HG03460 (cell line): ENCODE measurements around the gene PTPRR.

Experiments
- ATAC-seq: cut with Tn5 transposase; IDR thresholded peaks from one replicate; pipeline ENCODE4 v1.9.1; 2021; ENCODE audit not compliant: unreplicated experiment

PTPRR gene

GRCh38 chr12:70706611-70707010 is 213.9 kb downstream of the PTPRR start:
- ATAC-seq: no peak

DNA sequence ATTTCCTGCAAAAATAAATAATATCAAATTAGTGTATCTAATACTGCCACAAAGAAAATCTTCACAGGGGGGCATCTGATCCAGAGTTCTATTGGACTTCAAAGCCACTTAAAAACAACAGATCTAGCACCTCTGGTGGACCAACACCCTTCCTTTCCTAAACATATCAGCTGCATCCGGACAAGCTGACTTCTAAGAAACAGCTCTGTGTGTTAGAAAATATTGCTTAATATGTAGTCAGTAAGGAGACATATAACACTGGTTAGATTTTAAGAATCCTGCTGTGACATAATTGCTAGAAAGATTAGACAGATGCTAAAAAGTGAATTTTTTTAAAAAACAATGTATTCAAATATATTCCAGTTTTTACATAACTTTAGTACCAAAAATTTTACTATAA is 222.2 kb downstream of the PTPRR start:
- ATAC-seq: no peak

- no peak for ATAC-seq
Measured at GRCh38 chr12:70695361-70696023, 225.0 kb downstream of the PTPRR start.

DNA sequence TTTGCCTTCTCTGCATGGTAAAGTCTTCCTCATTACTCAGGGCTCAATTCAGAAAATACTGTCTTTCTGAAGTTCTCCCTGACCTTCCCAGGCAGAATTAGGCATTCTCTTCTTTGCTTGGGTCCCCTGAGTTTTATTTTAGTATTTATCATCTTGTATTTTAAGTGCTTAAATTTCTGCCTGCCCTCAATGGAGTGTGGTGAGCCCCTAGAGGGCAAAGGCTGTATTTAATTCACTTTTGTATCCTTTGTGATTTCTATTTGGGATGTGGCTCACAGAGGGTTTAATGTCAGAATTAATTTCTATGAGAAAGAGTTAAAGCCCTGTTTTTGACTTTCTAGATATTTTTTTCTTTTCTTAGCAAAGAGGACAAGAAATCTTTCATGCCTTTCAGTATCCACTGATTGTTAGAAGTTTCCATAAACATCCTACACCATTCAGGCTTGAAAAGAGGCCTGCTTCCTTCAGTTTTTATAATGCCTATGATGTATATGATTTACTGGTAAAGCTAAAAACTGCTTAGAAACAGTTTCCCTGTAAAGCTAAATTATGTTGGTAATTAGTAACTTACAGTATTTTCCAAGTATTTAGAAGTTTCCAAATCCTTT is 227.8 kb downstream of the PTPRR start:
- ATAC-seq: no peak

DNA sequence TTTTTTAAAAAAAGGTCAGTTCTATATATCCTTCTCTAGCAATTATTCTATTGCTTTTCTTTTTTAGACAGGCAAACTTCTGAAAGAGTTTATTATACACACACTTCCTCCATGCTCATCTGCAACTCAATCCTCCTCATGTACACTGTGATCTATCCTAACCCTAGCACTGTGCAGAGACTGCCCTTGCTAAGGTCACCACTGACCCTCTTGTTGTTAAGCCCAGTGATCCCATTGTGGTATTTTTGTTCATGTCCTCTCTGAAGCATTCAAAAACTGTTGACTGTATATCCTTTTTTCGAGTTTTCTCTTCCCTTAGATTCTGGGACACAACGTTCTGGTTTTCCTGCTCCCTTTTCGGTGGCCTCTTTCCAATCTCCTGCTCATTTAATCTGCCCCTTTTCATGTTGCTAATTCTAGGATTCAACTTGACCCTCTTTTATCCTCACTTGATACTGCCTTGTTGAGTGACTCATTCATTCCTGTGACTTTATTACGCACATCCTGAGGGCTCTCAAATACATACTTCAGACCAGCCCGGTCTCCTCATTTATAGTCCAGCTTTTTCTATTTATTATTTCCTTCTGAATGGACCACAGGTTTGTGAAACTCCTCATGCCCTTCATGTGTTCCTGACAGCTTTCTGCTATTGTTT is 229.4 kb downstream of the PTPRR start:
- no peak for ATAC-seq

GRCh38 chr12:70686907-70687306 is 233.6 kb downstream of the PTPRR start:
- no peak for ATAC-seq

- ATAC-seq: no peak
Measured at GRCh38 chr12:70686299-70686698, 234.2 kb downstream of the PTPRR start.

DNA sequence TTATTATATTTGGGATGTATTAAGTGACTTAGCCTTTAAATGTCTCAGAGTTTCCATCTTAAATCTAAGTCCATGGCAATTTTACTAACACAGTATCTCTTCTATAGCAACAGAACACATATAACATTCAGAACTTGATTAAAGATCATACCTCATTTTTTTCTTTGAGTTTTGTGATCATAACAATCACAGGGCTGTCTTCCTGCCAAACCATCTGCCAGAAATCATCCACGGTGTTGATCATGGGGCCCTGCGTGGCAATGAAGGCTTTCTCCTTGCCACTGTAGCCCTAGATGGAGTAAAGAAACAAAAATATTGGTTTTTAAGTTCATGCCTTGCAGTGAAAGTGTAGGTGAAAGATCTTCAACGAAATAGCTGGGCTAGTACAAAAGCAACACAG is 236.6 kb downstream of the PTPRR start:
- ATAC-seq: no peak

GRCh38 chr12:70671698-70672097 is 248.8 kb downstream of the PTPRR start:
- no peak for ATAC-seq

GRCh38 chr12:70670948-70671347 is 249.6 kb downstream of the PTPRR start:
- ATAC-seq: no peak

- no peak for ATAC-seq
Measured at GRCh38 chr12:70667253-70667652, 253.3 kb downstream of the PTPRR start.

GRCh38 chr12:70666364-70666763 is 254.2 kb downstream of the PTPRR start:
- no peak for ATAC-seq

DNA sequence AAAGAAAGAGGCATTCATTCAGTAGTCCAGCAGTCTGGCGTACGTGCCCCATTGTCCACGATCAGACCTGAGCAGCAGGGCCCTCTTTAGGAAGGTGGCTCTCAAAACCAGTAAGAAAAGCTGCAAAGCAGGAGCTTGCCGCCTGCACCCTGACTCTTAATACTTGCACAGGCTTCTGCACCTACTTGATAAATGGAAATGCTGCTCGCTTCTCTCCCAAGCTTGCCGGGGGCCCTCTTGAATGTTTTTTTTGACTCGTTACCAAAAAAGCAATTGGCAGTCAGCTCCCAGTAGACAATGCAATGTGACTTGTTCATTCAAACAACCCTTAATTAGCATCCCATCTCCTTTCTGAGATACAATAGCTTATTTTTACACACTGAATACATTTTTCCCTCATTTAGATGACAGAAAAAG is 256.1 kb downstream of the PTPRR start:
- no peak for ATAC-seq

DNA sequence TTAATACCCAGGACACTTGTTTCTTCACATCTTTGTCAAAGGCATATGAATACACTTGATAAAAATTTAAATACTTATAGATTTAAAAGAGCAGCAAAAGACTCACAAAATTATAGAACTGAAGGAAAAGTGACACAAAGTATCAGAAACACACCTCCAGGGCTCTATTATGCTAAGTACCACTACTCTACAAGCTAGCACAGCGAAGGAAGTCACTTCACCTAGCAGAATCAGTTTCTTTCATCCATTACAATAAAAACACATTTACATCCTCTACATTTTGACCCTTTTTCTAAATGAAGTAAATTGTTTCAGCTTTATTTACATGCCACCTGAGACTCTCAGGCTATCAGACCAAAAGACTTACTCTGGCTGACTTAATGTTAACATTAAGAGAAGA is 256.7 kb downstream of the PTPRR start:
- no peak for ATAC-seq

DNA sequence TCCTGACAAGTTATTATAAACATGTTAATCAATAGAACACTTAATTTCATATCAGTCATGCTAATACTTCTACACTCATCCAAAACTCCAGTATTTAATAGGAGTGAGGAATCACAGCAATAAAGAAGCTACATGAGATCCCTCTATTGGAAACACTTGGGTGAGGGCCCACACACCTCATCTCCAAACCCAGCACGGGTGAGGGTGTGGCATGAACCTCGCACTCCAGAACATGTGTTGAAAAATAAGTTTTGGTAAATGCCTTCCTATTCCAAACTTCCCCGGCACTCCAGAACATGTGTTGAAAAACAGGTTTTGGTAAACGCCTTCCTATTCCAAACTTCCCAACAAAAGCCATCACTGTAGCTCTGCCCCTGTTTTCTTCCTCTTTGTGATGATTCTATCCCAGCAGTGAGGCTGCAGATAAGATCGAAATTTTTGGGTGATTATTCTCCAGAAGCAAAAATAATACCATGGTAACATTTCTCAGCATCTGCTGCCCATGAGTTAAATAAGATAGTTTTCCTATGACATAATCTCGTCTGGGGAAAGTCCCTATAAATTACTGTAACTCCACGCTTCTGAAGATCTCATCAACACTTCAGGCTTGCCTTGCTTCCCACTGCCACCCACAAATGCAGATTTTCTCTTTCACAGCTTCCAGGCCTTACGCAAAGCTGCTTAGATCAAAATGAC is 258.9 kb downstream of the PTPRR start:
- no peak for ATAC-seq

GRCh38 chr12:70660620-70661219 is 259.8 kb downstream of the PTPRR start:
- no peak for ATAC-seq

DNA sequence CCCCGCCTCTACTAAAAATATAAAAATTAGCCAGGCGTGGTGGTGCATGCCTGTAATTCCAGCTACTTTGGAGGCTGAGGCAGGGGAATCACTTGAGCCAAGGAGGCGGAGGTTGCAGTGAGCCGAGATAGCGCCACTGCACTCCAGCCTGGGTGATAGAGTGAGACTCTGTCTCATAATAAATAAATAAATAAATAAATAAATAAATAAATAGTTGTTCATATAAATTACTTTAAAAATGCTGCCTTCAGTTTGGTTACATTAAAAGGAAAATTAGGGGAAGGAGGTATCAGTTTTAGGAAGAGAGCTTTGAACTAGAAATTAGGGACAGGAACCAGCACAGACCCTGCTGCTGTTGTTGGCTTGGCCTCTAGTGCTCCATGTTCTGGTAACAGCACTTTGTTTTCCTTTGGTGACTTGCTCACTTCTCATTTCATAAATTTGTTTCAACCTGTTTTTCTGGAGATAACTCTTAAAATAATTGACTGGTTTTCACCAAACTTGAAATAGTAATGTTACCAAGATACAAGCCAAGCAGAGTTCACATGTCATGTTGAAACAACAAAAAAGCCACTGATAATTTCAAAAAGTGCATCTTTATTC is 260.4 kb downstream of the PTPRR start:
- no peak for ATAC-seq

DNA sequence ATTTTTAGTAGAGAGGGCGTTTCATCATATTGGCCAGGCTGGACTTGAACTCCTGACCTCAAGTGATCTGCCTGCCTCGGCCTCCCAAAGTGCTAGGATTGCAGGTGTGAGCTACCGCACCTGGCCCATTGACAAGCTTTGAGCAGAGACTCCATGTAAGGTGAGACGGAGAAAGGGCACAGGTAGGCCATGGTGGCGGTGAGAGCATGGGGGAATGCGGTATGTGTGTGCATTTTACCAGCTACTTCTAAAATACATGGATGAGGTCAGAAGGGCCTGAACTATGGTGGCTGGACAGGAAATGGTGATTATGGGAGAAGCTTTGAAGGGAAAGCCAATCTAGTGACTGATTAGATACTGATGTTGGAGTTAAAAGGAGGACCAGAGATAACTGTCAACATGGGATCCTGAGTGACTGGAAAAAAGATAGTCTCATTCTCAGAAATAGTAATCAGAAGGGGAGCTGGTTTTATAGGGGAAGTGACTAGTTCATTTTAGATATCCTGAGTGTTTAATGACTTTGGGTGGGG is 261.4 kb downstream of the PTPRR start:
- no peak for ATAC-seq

- ATAC-seq: no peak
Measured at GRCh38 chr12:70657616-70658286, 262.8 kb downstream of the PTPRR start.

GRCh38 chr12:70652451-70652850 is 268.1 kb downstream of the PTPRR start:
- no peak for ATAC-seq
